CD14-positive monocyte (primary cell): ENCODE measurements around the gene OR2V2. TPM values are rescaled to one million over a fixed set of nuclear protein-coding genes. Genes with fewer than 3 reads are reported as not detected.
A peak's percentile ranks its signal among the peaks of the same experiment; 100 is the strongest.

Source experiments
- DNase-seq, 3 donors: peaks; one replicate each; pipeline ENCODE4 v3.0.0-alpha.2; 2011 to 2022
- H2AFZ ChIP-seq: 2 replicates; pipeline ENCODE4 v1.6.0; 2012; ENCODE audit warnings: mild to moderate bottlenecking, low read depth, low read length, inconsistent platforms; ENCODE audit not compliant: insufficient read depth, poor library complexity, severe bottlenecking
- H3K27ac ChIP-seq, 2 donors: 1 replicate in 1 of 2; 2 replicates in 1 of 2; pipeline ENCODE4 v1.5.1; 2012 to 2013; ENCODE audit warnings: low read length in 2 of 2, control low read depth in 1 of 2, inconsistent platforms in 1 of 2, low read depth in 1 of 2, mild to moderate bottlenecking in 1 of 2
- H3K27me3 ChIP-seq, 2 donors: one replicate each; pipeline versions ENCODE4 v1.6.0 to v1.6.1; 2011 to 2013; ENCODE audit warnings: low read length in 2 of 2; ENCODE audit not compliant: control insufficient read depth in 2 of 2, insufficient read depth in 2 of 2
- H3K36me3 ChIP-seq, 2 donors: replicated peaks in 1 of 2; 1 replicate in 1 of 2; 2 replicates in 1 of 2; pipeline versions ENCODE4 v1.5.1 to v1.6.1; 2012 to 2013; ENCODE audit warnings: low read length in 2 of 2, control low read depth in 1 of 2, inconsistent platforms in 1 of 2, mild to moderate bottlenecking in 1 of 2; ENCODE audit not compliant: insufficient read depth in 2 of 2, control insufficient read depth in 1 of 2
- H3K4me1 ChIP-seq, 2 donors: 1 replicate in 1 of 2; 2 replicates in 1 of 2; pipeline versions ENCODE4 v1.5.1 to v1.6.1; 2012 to 2013; ENCODE audit warnings: low read length in 2 of 2, control low read depth in 1 of 2, inconsistent platforms in 1 of 2, mild to moderate bottlenecking in 1 of 2, moderate library complexity in 1 of 2; ENCODE audit not compliant: insufficient read depth in 2 of 2, control insufficient read depth in 1 of 2
- H3K4me2 ChIP-seq: replicated peaks from 2 replicates; pipeline ENCODE3; 2012; ENCODE audit warnings: low read length, moderate library complexity, mild to moderate bottlenecking; ENCODE audit not compliant: poor library complexity, severe bottlenecking; ENCODE audit errors: extremely low read depth
- H3K4me3 ChIP-seq, 3 experiments: fragments of 200-600 bp in 1 of 3; sonication (generic) in 1 of 3; replicated peaks in 1 of 3; 1 replicate in 2 of 3; 2 replicates in 1 of 3; pipeline ENCODE4 v1.5.1; 2011 to 2013; ENCODE audit warnings: low read length in 3 of 3, mild to moderate bottlenecking in 3 of 3, control low read depth in 2 of 3, low read depth in 2 of 3, inconsistent platforms in 1 of 3, moderate library complexity in 1 of 3
- H3K79me2 ChIP-seq: 2 replicates; pipeline ENCODE4 v1.6.0; 2012; ENCODE audit warnings: mild to moderate bottlenecking, control low read depth, inconsistent platforms, low read length, moderate library complexity; ENCODE audit not compliant: insufficient read depth
- H3K9ac ChIP-seq: 2 replicates; pipeline ENCODE4 v1.6.0; 2017; ENCODE audit warnings: low read length, mild to moderate bottlenecking; ENCODE audit not compliant: insufficient read depth, poor library complexity, severe bottlenecking
- H3K9me3 ChIP-seq, 2 donors: replicated peaks in 1 of 2; 1 replicate in 1 of 2; 2 replicates in 1 of 2; pipeline versions ENCODE4 v1.5.1 to v1.6.1; 2012 to 2013; ENCODE audit warnings: low read length in 2 of 2, control low read depth in 1 of 2; ENCODE audit not compliant: control insufficient read depth in 1 of 2, insufficient read depth in 1 of 2
- H4K20me1 ChIP-seq: 2 replicates; pipeline ENCODE4 v1.6.0; 2012; ENCODE audit warnings: mild to moderate bottlenecking, low read length, control low read depth, moderate library complexity; ENCODE audit not compliant: insufficient read depth
- H3K27ac Mint-ChIP-seq, 7 donors: one replicate each; pipeline ENCODE4 v1.8.0; 2020; ENCODE audit warnings: mild to moderate bottlenecking in 7 of 7, mixed read lengths in 7 of 7, moderate library complexity in 6 of 7, inconsistent platforms in 2 of 7
- H3K27me3 Mint-ChIP-seq, 3 donors: one replicate each; pipeline ENCODE4 v1.8.0; 2021 to 2022; ENCODE audit warnings: low read depth in 3 of 3, mild to moderate bottlenecking in 3 of 3, mixed read lengths in 3 of 3, moderate library complexity in 3 of 3, inconsistent platforms in 1 of 3
- H3K36me3 Mint-ChIP-seq, 2 donors: one replicate each; pipeline ENCODE4 v1.8.0; 2020; ENCODE audit warnings: mixed read lengths in 2 of 2, inconsistent platforms in 1 of 2, mild to moderate bottlenecking in 1 of 2
- H3K4me1 Mint-ChIP-seq: one replicate; pipeline ENCODE4 v1.8.0; 2020; ENCODE audit warnings: mild to moderate bottlenecking, mixed read lengths
- H3K4me3 Mint-ChIP-seq, 2 donors: one replicate each; pipeline ENCODE4 v1.8.0; 2020; ENCODE audit warnings: mild to moderate bottlenecking in 2 of 2, mixed read lengths in 2 of 2, moderate library complexity in 1 of 2
- H3K9me3 Mint-ChIP-seq, 7 donors: one replicate each; pipeline ENCODE4 v1.8.0; 2020 to 2022; ENCODE audit warnings: mixed read lengths in 7 of 7, mild to moderate bottlenecking in 6 of 7, moderate library complexity in 6 of 7, inconsistent platforms in 2 of 7
- CTCF ChIP-seq: fragments of 200-600 bp; IDR thresholded peaks from one replicate; pipeline ENCODE4 v1.8.0; 2022; ENCODE audit warnings: antibody characterized with exemption, mild to moderate bottlenecking
- WGBS: methylation state at CpG from one replicate; pipeline ENCODE4 v1.1.5; 2013; ENCODE audit warnings: missing lambda C conversion rate; ENCODE audit not compliant: insufficient coverage; 5-methylcytosine and 5-hydroxymethylcytosine counted together
- intact Hi-C, 2 donors: fragments of 100-400 bp; cut with micrococcal nuclease; formaldehyde crosslinking; loops; one replicate each; pipeline versions ENCODE4 v1.15.0 to v1.15.1; 2023
- polyA plus RNA-seq, 3 donors: library from polyadenylated mRNA; depleted of rRNA in 1 of 3; unstranded in 2 of 3; stranded (reverse) in 1 of 3; fragments of 300-500 nt in 2 of 3; fragments of >200 nt in 1 of 3; fragmentation: Illumina TruSeq in 2 of 3; gene quantifications; 1 replicate in 2 of 3; 2 replicates in 1 of 3; pipeline ENCODE4 v1.2.3, GENCODE V29; 2012 to 2021

OR2V2 gene
- polyA plus RNA-seq, 3 donors: not detected

- peaks cover 24 to 27% of the 10 kb centered on the region in 2 donors for H3K4me1 ChIP-seq
- H3K36me3 Mint-ChIP-seq: peaks cover 22 to 60% of the 10 kb centered on the region in 2 donors
- no peaks in the 10 kb centered on the region for H3K79me2 ChIP-seq
- 85% methylated on average over 4 of the region's 8 CpGs for WGBS
- H3K27me3 ChIP-seq: no peaks in the 10 kb centered on the region
- H2AFZ ChIP-seq: no peak overlapping the region
- no peak overlapping the region for H3K27ac ChIP-seq
- peaks cover 0 to 30% of the 10 kb centered on the region in 2 donors for H3K36me3 ChIP-seq
- H3K4me2 ChIP-seq: no peak overlapping the region
- peak overlapping the region in 1 of 7 donors; percentile 50 for H3K27ac Mint-ChIP-seq
- no peak for DNase-seq
- H3K4me3 Mint-ChIP-seq: no peak overlapping the region
- H3K9ac ChIP-seq: no peak overlapping the region
- H3K27me3 Mint-ChIP-seq: peaks cover 0 to 1% (median 0%) of the 10 kb centered on the region in 3 donors
- intact Hi-C loops: no loop called here
- H3K9me3 Mint-ChIP-seq: peaks cover 0 to 3% (median 0%) of the 10 kb centered on the region in 7 donors
- TF ChIP-seq CTCF: no peak
- H3K4me1 Mint-ChIP-seq: peaks cover 30% of the 10 kb centered on the region
- H3K4me3 ChIP-seq: no peak overlapping the region
- no peaks in the 10 kb centered on the region for H3K9me3 ChIP-seq
- H4K20me1 ChIP-seq: no peaks in the 10 kb centered on the region
Measured at GRCh38 chr5:181197326-181197951, 50.1 kb downstream of the OR2V2 start.

- no peak overlapping the region for H3K4me3 ChIP-seq
- no peak overlapping the region for H3K27ac Mint-ChIP-seq
- no peaks in the 10 kb centered on the region for H4K20me1 ChIP-seq
- 98% methylated on average over 7 of the region's 12 CpGs for WGBS
- no peak overlapping the region for H2AFZ ChIP-seq
- intact Hi-C loops: no loop called here
- H3K9me3 ChIP-seq: no peaks in the 10 kb centered on the region
- TF ChIP-seq CTCF: no peak
- peaks cover 22 to 60% of the 10 kb centered on the region in 2 donors for H3K36me3 Mint-ChIP-seq
- H3K9me3 Mint-ChIP-seq: peaks cover 0 to 3% (median 0%) of the 10 kb centered on the region in 7 donors
- H3K79me2 ChIP-seq: no peaks in the 10 kb centered on the region
- H3K9ac ChIP-seq: no peak overlapping the region
- no peak overlapping the region for H3K4me3 Mint-ChIP-seq
- peaks cover 0 to 30% of the 10 kb centered on the region in 2 donors for H3K36me3 ChIP-seq
- H3K27me3 Mint-ChIP-seq: peaks cover 0 to 1% (median 0%) of the 10 kb centered on the region in 3 donors
- H3K4me2 ChIP-seq: no peak overlapping the region
- peaks cover 30% of the 10 kb centered on the region for H3K4me1 Mint-ChIP-seq
- DNase-seq: no peak
- H3K27me3 ChIP-seq: no peaks in the 10 kb centered on the region
- H3K4me1 ChIP-seq: peaks cover 26 to 30% of the 10 kb centered on the region in 2 donors
- no peak overlapping the region for H3K27ac ChIP-seq
Measured at GRCh38 chr5:181198106-181198685, 50.8 kb downstream of the OR2V2 start.
